ENCODE data around the gene DAPK2. TPM values are rescaled to one million over a fixed set of nuclear protein-coding genes. Genes with fewer than 3 reads are reported as not detected.

Gene DAPK2
- total RNA-seq, 4 donors from 2014 or later, result 13.1 to 30.8 (median 26.4) TPM

- no peak for DNase-seq (ENCODE audit: low spot score in 2 of 2)
- no peak for TF ChIP-seq CTCF (IDR thresholded peaks at IDR 0.05)
- no peak for TF ChIP-seq POLR2A (IDR thresholded peaks at IDR 0.05)
- TF ChIP-seq EP300 (IDR thresholded peaks at IDR 0.05), result no peak
- TF ChIP-seq POLR2AphosphoS5 (IDR thresholded peaks at IDR 0.05), result no peak
- WGBS, result 93% methylated on average over 8 of the region's 8 CpGs
These were observed 122.0 kb downstream of the DAPK2 start for GRCh38 chr15:63923993-63924950.

GRCh38 chr15:63922916-63923315 is 123.4 kb downstream of the DAPK2 start:
- H3K27ac ChIP-seq, result no peak overlapping the region
- WGBS, result 97% methylated on average over 15 of the region's 16 CpGs
- peaks cover 10% of the 10 kb centered on the region for H3K36me3 ChIP-seq
- H3K27me3 ChIP-seq, result no peaks in the 10 kb centered on the region
- H3K4me1 ChIP-seq, result no peaks in the 10 kb centered on the region
- DNase-seq (ENCODE audit: low spot score in 2 of 2), result no peak
- H3K9me3 ChIP-seq, result no peaks in the 10 kb centered on the region
- no peak for TF ChIP-seq POLR2AphosphoS5 (IDR thresholded peaks at IDR 0.05)
- no peak for TF ChIP-seq CTCF (IDR thresholded peaks at IDR 0.05)
- no peak for TF ChIP-seq EP300 (IDR thresholded peaks at IDR 0.05)
- no peak for TF ChIP-seq POLR2A (IDR thresholded peaks at IDR 0.05)
- H3K4me3 ChIP-seq, result no peak overlapping the region

More at GRCh38 chr15:63923993-63924950, 122.0 kb downstream of the DAPK2 start:
- H3K36me3 ChIP-seq, result peaks cover 10% of the 10 kb centered on the region
- H3K4me1 ChIP-seq, result no peaks in the 10 kb centered on the region
- no peak overlapping the region for H3K27ac ChIP-seq
- H3K27me3 ChIP-seq, result no peaks in the 10 kb centered on the region
- H3K9me3 ChIP-seq, result no peaks in the 10 kb centered on the region
- H3K4me3 ChIP-seq, result no peak overlapping the region

GRCh38 chr15:63922261-63922904 is 123.9 kb downstream of the DAPK2 start:
- H3K4me3 ChIP-seq, result no peak overlapping the region
- no peaks in the 10 kb centered on the region for H3K4me1 ChIP-seq
- TF ChIP-seq POLR2A (IDR thresholded peaks at IDR 0.05) (no peak), POLR2AphosphoS5 (IDR thresholded peaks at IDR 0.05) (no peak), CTCF (IDR thresholded peaks at IDR 0.05) (no peak), EP300 (IDR thresholded peaks at IDR 0.05) (no peak)
- no peak overlapping the region for H3K27ac ChIP-seq
- no peaks in the 10 kb centered on the region for H3K9me3 ChIP-seq
- no peak for DNase-seq (ENCODE audit: low spot score in 2 of 2)
- no peaks in the 10 kb centered on the region for H3K27me3 ChIP-seq
- H3K36me3 ChIP-seq, result peaks cover 10% of the 10 kb centered on the region
- 55% methylated on average over 3 of the region's 3 CpGs for WGBS

GRCh38 chr15:63920504-63921175 is 125.6 kb downstream of the DAPK2 start:
- no peak for TF ChIP-seq CTCF (IDR thresholded peaks at IDR 0.05)
- no peak for TF ChIP-seq EP300 (IDR thresholded peaks at IDR 0.05)
- no peak for TF ChIP-seq POLR2A (IDR thresholded peaks at IDR 0.05)
- TF ChIP-seq POLR2AphosphoS5 (IDR thresholded peaks at IDR 0.05), result no peak
- Histone ChIP-seq H3K4me3 (no peak overlapping the region), H3K36me3 (peaks cover 10% of the 10 kb centered on the region), H3K4me1 (peaks cover 7% of the 10 kb centered on the region), H3K27me3 (no peaks in the 10 kb centered on the region), H3K9me3 (no peaks in the 10 kb centered on the region), H3K27ac (no peak overlapping the region)
- DNase-seq (ENCODE audit: low spot score in 2 of 2), result no peak
- WGBS, result 94% methylated on average over 14 of the region's 14 CpGs
